Stimulated activated CD8-positive, alpha-beta memory T cell treated with anti-CD3 and anti-CD28 coated beads, Interleukin-2, amount 100 ng/mL, for 1 hour (primary cell): ENCODE data around the gene CLCN1.
"Not testable (repeated sequence)": the region's sequence is repeated elsewhere in the genome, so short reads cannot be mapped to it uniquely, and the experiment has no call there.

Experiments
- DNase-seq, 2 donors: peaks; one replicate each; pipeline ENCODE4 v3.0.0-alpha.2; 2020; ENCODE audit warnings: low read depth in 2 of 2

CLCN1 gene

DNA sequence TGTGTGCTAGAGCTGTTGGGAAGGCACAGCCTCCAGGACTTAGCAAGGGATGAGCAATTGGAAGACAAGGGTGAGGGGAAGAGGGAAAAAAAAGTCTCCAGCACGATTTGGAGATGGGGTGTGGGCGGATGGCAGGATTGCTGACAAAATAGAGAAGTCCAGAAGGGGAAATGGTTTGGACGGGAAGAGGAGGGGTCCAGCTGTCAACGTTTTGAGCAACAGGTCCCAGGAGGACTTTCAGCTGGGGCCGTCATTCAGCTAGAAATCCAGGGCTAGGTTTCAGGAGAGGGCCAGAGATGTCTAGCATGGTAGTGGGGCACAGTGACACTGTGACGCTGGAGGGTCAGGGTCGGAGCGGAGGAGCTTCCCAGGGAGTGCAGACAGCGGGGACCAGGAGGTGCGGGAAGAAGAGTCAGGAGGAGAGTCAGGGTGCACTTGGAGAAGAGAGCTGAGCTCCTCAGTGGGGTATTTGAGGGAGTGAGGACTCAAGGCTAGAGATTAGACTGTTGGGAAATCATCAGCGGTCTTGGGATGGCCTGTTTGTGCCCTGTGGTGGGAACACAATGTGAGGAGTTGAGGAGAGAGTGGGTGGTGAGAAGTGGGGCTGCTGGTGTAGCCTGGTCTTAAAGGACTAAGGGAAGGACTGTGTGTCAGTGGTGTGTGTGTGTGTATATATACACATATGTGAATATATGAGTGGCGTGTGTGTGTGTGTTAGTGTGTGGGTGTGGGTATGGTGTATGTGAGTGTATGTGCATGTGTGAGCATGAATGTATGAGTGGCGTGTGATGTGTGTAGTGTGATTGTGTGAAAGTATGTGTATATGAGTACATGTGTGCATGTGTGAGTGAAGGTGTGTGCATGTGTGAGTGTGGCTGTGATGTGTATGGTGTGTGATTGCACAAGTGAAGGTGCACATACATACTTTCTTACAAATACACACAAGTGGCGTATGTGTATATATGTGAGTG lies 69.0 kb downstream of the CLCN1 start:
- DNase-seq, result no peak

DNA sequence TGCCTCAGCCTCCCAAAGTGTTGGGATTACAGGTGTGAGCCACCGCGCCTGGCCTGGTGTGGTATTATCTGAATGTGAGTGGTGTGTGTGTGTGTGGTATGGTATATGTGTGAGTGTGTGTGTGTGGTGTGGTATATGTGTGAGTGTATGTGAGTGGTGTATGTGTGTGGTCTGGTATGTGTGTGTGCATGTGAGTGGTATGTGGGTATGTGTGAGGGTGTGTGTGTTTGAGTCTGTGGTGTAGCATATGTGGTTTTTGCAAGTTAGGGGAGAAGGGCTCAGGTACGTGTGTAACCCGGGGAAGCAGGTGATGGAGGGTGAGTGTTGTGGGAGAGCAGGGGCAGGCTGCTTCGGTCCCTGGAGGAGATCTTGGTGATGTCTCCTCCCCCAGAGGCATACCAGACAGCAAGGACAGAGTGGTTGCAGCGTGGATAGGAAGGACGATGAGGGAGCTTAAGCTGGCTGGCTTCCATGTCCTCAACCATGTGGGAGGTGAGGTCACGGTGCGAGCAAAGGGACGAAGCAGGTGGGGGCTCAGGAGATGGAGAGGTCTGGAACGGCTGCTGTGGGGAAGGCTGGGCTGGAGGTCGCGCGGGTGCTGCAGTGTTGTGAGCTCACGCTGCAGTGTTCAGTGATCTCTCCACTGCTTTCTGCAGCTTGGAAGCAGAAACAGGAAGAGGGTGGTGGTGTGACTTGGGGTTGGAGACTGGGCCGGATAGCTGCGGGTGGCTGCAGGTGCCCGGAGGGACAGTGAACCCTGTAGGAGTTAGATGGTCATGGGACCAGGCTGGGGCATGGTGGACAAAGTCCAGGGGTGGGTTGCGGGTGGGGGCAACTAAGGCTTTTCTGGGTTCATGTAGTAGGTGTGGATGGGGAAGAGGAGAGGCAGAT lies 70.2 kb downstream of the CLCN1 start:
- DNase-seq, result no peak

DNA sequence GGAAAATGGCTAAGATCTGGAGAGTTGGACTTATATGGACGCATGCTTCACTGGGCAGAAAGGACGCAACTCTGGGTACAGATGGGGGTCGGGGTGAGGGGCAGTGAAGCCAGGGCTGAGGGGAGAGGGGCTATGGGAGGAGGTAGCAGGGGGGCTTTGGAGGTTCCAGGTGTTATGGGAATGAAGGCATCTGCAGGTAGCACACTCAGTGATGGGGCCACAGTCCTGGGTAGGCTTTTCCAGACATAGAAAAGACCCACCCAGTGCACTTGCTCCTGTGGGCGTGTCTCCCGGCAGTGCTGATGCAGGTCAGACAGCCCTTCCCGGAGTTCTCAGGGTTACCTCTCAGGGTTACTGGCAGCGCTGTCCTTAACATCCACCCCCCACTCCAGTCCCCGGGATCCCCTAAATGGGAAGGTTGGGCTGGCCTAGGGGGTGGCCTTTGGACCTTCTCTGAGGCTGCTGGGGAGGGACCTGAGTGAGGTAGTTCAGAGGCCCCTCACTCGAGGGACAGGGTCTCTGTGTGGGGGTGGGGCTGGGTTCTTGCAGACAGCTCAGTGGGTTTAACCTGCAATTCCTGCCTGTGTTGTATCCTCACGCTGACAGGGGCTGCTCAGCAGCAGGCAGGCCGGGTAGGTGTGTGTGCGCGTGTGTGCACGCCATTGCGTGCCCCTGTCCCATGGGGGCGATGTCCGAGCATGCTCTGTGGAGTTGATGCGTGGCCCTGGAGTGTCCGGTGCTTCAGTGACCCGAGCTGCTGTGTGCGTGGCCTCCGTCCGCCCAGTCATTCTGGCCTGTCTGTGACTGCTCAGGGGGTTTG lies 71.5 kb downstream of the CLCN1 start:
- DNase-seq, result no peak

DNA sequence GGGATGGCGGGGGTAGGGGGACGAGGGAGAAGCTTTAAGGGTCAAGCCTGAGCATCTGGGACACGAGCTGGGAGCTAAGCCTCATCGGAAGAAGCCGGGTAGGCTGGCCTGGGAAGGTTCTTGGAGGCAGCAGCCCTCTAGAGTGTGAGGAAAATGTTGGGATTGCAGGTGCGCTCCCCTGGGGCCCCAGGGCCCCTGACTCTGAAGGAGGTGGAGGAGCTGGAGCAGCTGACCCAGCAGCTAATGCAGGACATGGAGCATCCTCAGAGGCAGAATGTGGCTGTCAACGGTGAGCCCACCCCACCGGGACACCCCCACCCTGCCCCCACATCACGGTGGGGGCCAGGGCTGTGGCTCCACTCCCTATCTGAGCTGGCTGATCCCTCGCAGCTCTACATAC lies 72.1 kb downstream of the CLCN1 start:
- DNase-seq, result no peak

DNA sequence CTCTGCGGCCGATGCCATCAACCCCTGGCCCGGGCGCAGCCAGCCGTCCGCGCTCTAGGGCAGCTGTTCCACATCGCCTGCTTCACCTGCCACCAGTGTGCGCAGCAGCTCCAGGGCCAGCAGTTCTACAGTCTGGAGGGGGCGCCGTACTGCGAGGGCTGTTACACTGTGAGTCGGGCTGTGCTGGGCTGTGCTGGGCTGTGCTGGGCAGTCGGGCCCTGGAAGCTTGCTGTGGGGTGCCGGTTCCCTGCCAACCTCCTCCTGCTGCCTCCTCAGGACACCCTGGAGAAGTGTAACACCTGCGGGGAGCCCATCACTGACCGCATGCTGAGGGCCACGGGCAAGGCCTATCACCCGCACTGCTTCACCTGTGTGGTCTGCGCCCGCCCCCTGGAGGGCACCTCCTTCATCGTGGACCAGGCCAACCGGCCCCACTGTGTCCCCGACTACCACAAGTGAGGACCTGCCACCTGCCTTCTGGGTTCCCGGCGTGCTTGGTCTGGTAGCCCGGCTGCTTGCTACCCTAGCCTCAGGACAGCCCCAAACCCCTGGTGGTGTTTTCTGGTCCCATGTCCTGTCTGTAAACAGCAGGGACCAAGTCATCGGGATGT lies 72.7 kb downstream of the CLCN1 start:
- DNase-seq, result no peak

- no peak for DNase-seq
These were observed 73.6 kb downstream of the CLCN1 start for GRCh38 chr7:143389316-143390103.

- no peak for DNase-seq
These were observed 74.3 kb downstream of the CLCN1 start for GRCh38 chr7:143390104-143390772.

DNA sequence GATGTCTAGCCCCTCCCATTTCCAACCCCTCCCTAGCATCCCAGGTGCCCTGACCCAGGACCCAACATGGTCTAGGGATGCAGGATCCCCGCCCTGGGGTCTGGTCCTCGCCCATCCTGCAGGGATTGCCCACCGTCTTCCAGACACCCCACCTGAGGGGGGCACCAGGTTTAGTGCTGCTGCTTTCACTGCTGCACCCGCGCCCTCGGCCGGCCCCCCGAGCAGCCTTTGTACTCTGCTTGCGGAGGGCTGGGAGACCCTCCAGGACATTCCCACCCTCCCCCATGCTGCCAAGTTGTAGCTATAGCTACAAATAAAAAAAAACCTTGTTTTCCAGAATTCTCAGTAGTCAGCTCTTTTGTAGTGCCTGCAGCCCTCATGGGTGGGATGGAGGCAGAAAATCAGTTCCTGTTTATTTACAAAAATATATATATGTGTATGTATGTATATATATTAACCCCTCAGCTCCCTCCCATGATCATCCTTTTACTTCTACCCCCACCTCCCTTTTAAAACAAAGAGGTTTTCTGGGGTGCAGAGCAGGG lies 74.9 kb downstream of the CLCN1 start:
- no peak for DNase-seq

DNA sequence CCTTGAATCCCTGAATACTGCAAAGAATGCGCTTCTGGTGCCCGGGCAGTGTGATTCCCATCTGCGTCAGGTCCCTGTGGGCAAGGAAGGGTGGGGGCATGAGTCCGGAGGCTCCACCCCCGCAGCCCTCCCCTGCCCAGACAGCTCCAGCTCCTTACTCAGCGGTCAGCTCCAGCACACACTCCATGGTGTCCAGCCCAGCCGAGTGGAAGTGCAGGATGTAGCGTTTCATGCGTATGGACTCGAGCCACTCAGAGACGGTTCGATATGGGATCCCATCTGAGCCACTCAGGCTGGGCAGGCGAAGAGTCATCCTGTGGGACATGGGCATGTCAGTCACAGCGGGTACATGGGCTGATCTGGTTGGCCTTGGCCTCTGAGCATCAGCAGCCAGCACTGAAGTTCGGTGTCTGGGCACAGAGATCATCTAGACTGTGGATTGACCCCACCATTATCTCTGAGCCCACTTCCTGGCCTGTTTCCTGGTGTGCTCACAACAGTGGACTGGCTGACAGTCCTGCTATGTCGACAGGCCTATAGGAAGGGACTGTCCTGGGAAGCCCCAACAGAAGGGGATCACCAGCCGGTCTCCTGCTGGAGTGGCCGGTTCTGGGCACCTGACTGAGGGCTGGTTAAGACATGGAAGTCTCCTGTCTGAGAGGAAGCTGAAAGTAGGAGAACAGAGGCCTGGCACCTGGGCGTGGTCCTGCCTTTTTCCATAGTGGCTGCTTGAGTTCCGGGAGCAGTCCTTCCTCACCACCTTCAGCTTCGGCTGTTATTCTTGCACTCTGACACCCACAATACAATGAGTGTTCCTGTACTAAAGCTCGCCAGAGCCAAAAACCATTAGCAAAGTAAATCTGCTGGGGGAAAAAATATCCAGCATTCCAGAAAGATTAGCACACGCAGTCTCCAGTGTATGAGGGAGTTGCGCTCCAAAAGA lies 75.8 kb downstream of the CLCN1 start:
- DNase-seq, result no peak

GRCh38 chr7:143392427-143392826 lies 76.5 kb downstream of the CLCN1 start:
- not testable (repeated sequence) for DNase-seq

DNA sequence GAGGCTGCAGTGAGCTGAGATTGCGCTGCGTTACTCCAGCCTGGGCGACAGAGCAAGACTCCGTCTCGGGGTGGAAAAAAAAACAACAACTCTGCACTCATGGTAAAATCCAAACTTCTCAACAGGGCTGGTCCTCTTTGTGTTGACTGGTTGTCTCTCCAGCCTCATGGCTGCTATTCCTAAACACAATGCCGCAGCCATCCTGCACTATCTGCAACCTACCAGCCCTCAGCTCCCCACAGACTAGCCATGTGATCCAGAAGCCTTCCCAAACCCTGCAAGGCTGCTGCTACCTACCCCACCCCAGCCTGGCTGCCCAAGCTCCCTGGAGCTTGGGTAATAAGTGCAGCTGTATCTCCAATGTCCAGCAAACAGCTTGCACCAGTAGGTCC lies 77.0 kb downstream of the CLCN1 start:
- DNase-seq, result no peak

- DNase-seq, result no peak
These were observed 77.5 kb downstream of the CLCN1 start for GRCh38 chr7:143393267-143394041.

DNA sequence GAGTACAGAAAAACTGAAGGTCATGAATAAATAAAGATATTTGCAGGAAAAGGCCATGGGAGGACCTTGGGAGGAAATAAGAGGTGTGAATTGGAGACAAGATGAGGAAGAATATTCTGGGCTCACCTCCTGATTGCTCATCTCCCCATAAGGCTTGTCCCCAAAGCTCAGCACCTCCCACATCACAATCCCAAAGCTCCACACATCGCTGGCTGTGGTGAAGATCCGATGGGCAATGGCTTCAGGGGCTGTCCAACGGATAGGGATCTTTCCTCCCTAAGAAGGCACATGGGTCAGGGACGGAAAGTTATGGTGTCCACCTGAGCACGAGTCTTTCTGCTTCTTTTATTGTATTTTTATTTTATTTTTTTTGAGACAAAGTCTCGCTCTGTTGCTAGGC lies 78.2 kb downstream of the CLCN1 start:
- DNase-seq, result no peak

- no peak for DNase-seq
These were observed 78.9 kb downstream of the CLCN1 start for GRCh38 chr7:143394777-143395176.

GRCh38 chr7:143395187-143396149 lies 79.6 kb downstream of the CLCN1 start:
- DNase-seq, result no peak

DNA sequence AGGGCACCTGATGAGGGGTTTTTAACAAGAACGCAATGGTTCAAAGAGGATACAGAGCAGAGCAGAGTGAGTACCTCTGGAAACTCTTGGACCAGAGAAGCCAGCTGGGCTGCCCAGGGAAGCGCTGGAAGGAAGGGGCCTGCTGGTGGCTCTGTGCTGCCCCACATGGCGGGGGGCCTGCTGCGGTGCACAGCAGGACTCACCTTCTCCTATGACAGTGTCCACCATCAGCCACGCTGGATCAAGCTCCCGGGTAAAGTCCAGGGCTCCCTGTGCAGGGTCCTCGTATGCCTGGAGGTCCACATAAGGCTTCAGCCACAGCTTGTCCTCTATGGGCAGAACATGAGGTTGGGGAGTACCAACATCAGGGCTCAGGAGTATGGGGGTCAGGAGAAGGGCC lies 80.3 kb downstream of the CLCN1 start:
- DNase-seq, result no peak
